Endothelial cell of umbilical vein (primary cell): ENCODE measurements around the gene MAS1L. TPM values are rescaled to one million over a fixed set of nuclear protein-coding genes. Genes with fewer than 3 reads are reported as not detected.

Source experiments
- BruUV-seq: library from RNA; stranded (reverse); fragments of 400-500 nt; replicated peaks from 2 replicates; lab custom pipeline; 2021; lab: Mats Ljungman, UMichigan
- CTCF ChIA-PET: fragments of 300-600, 350-600 bp; sonication (Branson Sonifier 250); formaldehyde crosslinking; loops from one replicate; lab custom pipeline; 2021; ENCODE audit warnings: antibody characterized with exemption, inconsistent platforms; lab: Charles Lee
- POLR2A ChIA-PET: fragments of 300-600, 350-600 bp; sonication (Branson Sonifier 250); formaldehyde crosslinking; loops from one replicate; lab custom pipeline; 2021; ENCODE audit warnings: antibody characterized with exemption, inconsistent platforms; lab: Charles Lee
- DNase-seq: peaks from one replicate; pipeline ENCODE4 v3.0.0-alpha.2; 2011; ENCODE audit warnings: low read depth, low spot score
- FAIRE-seq: peaks from 2 replicates; lab custom pipeline; 2011; peaks lifted over from hg19 to GRCh38; lab: Jason Lieb, UNC
- H2AFZ ChIP-seq: 2 replicates; pipeline ENCODE4 v1.6.0; 2012; ENCODE audit warnings: low read depth, low read length, control low read depth, inconsistent platforms
- H3K27ac ChIP-seq: 2 replicates; pipeline ENCODE4 v1.5.1; 2011; ENCODE audit warnings: low read depth, mild to moderate bottlenecking, control low read depth, low read length, moderate library complexity; ENCODE audit not compliant: insufficient read depth
- H3K27me3 ChIP-seq, 2 experiments: 2 replicates each; pipeline versions ENCODE4 v1.6.0 to v1.6.1; 2011; ENCODE audit warnings: low read length in 2 of 2, mixed read lengths in 1 of 2; ENCODE audit not compliant: control insufficient read depth in 2 of 2, insufficient read depth in 2 of 2
- H3K36me3 ChIP-seq, 2 experiments: 2 replicates in 1 of 2; 3 replicates in 1 of 2; pipeline ENCODE4 v1.5.1; 2011; ENCODE audit warnings: low read length in 2 of 2, mild to moderate bottlenecking in 1 of 2, moderate library complexity in 1 of 2; ENCODE audit not compliant: control insufficient read depth in 2 of 2, insufficient read depth in 2 of 2; ENCODE audit errors: extremely low read depth in 1 of 2
- H3K4me1 ChIP-seq: 3 replicates; pipeline ENCODE4 v1.5.1; 2011; ENCODE audit warnings: mild to moderate bottlenecking, low read length; ENCODE audit not compliant: control insufficient read depth, insufficient read depth; ENCODE audit errors: extremely low read depth
- H3K4me2 ChIP-seq: 2 replicates; pipeline ENCODE4 v1.6.1; 2011; ENCODE audit warnings: low read length, control low read depth, mixed read lengths; ENCODE audit not compliant: insufficient read depth
- H3K4me3 ChIP-seq, 3 experiments: fragments of 200-600 bp in 1 of 3; sonication (generic), shearing (Covaris generic) in 1 of 3; replicated peaks in 1 of 3; 2 replicates each; pipeline ENCODE4 v1.5.1; 2011 to 2016; ENCODE audit warnings: control low read depth in 3 of 3, low read length in 3 of 3, mild to moderate bottlenecking in 2 of 3, inconsistent platforms in 1 of 3, low read depth in 1 of 3, moderate library complexity in 1 of 3; ENCODE audit not compliant: insufficient read depth in 1 of 3
- H3K79me2 ChIP-seq: 2 replicates; pipeline ENCODE4 v1.6.0; 2012; ENCODE audit warnings: low read length, inconsistent platforms; ENCODE audit not compliant: control insufficient read depth, insufficient read depth
- H3K9ac ChIP-seq: replicated peaks from 2 replicates; pipeline ENCODE3; 2011; ENCODE audit warnings: low read length, control low read depth; ENCODE audit not compliant: insufficient read depth; ENCODE audit errors: extremely low read depth
- H3K9me1 ChIP-seq: replicated peaks from 3 replicates; pipeline ENCODE4 v1.6.0; 2011; ENCODE audit warnings: mild to moderate bottlenecking, low read length; ENCODE audit not compliant: control insufficient read depth, insufficient read depth; ENCODE audit errors: extremely low read depth
- H3K9me3 ChIP-seq: replicated peaks from 2 replicates; pipeline ENCODE4 v1.5.1; 2012; ENCODE audit warnings: low read length, inconsistent platforms; ENCODE audit not compliant: control insufficient read depth, insufficient read depth
- H4K20me1 ChIP-seq: replicated peaks from 2 replicates; pipeline ENCODE3; 2011; ENCODE audit warnings: mild to moderate bottlenecking, low read length; ENCODE audit not compliant: control insufficient read depth, insufficient read depth; ENCODE audit errors: extremely low read depth
- EZH2 ChIP-seq: IDR thresholded peaks from 2 replicates; pipeline ENCODE4 v1.6.1; 2012; ENCODE audit warnings: borderline replicate concordance, low read depth, mild to moderate bottlenecking, moderate library complexity, low read length, inconsistent platforms; ENCODE audit not compliant: severe bottlenecking
- FOS ChIP-seq: IDR thresholded peaks from 2 replicates; pipeline ENCODE4 v1.6.1; 2011; ENCODE audit warnings: mild to moderate bottlenecking, low read length, moderate library complexity, borderline replicate concordance; ENCODE audit not compliant: insufficient read depth
- GATA2 ChIP-seq: IDR thresholded peaks from 2 replicates; pipeline ENCODE4 v1.7.0; 2011; ENCODE audit warnings: low read depth, mild to moderate bottlenecking, moderate library complexity, mixed read lengths, low read length; ENCODE audit not compliant: insufficient read length, insufficient read depth
- JUN ChIP-seq: IDR thresholded peaks from 2 replicates; pipeline ENCODE4 v1.6.1; 2011; ENCODE audit warnings: borderline replicate concordance, low read depth; ENCODE audit not compliant: insufficient read length, insufficient read depth
- MYC ChIP-seq: IDR thresholded peaks from one replicate; pipeline ENCODE4 v1.6.1; 2011; ENCODE audit warnings: mild to moderate bottlenecking, low read depth, low read length
- POLR2A ChIP-seq: IDR thresholded peaks from 2 replicates; pipeline ENCODE4 v1.6.1; 2012; ENCODE audit warnings: low read depth, mild to moderate bottlenecking, control low read depth, low read length
- POLR2AphosphoS5 ChIP-seq: IDR thresholded peaks from 2 replicates; pipeline ENCODE4 v1.6.1; 2012; ENCODE audit warnings: low read depth, mild to moderate bottlenecking, control low read depth, low read length, moderate library complexity; ENCODE audit not compliant: insufficient read depth
- dilution Hi-C: fragments of 300-500 bp; cut with MboI; formaldehyde crosslinking; loops from one replicate; pipeline ENCODE4 v1.15.0; 2019; ENCODE audit warnings: low sequenced_read_pairs; ENCODE audit not compliant: extremely low pct_ligation_motif_present
- intact Hi-C: fragments of 100-400 bp; cut with micrococcal nuclease; formaldehyde crosslinking; loops from one replicate; pipeline ENCODE4 v1.10.0; 2022
- polyA plus RNA-seq, 4 experiments: library from polyadenylated mRNA; depleted of rRNA in 3 of 4; stranded (reverse) in 3 of 4; unstranded in 1 of 4; fragments of >200 nt; gene quantifications; 2 replicates each; pipeline versions ENCODE4 v1.2.1 to v1.2.3, GENCODE V29; 2011 to 2012; ENCODE audit warnings: missing spikeins in 1 of 4
- total RNA-seq: library from RNA; stranded (reverse); gene quantifications from 2 replicates; pipeline ENCODE4 v1.2.3, GENCODE V29; 2021
- TF ChIP-seq, protein P1 (sequence below), 2 donors: IDR thresholded peaks; 1 replicate in 1 of 2; 2 replicates in 1 of 2; pipeline ENCODE4 v1.5.1; 2011; ENCODE audit warnings: low read length in 2 of 2, mild to moderate bottlenecking in 2 of 2, moderate library complexity in 2 of 2, control low read depth in 1 of 2, inconsistent platforms in 1 of 2, low read depth in 1 of 2; ENCODE audit not compliant: insufficient read depth in 1 of 2; ENCODE audit errors: extremely low read depth in 1 of 2
- TF ChIP-seq, protein P2 (sequence below): IDR thresholded peaks from 2 replicates; pipeline ENCODE4 v1.6.1; 2011; ENCODE audit not compliant: insufficient read depth, insufficient read length

Gene MAS1L
- total and polyA plus RNA-seq, 2 donors (not counting 3 experiments of a cell fraction or from before 2014, with no cell fraction given), result not detected

DNA sequence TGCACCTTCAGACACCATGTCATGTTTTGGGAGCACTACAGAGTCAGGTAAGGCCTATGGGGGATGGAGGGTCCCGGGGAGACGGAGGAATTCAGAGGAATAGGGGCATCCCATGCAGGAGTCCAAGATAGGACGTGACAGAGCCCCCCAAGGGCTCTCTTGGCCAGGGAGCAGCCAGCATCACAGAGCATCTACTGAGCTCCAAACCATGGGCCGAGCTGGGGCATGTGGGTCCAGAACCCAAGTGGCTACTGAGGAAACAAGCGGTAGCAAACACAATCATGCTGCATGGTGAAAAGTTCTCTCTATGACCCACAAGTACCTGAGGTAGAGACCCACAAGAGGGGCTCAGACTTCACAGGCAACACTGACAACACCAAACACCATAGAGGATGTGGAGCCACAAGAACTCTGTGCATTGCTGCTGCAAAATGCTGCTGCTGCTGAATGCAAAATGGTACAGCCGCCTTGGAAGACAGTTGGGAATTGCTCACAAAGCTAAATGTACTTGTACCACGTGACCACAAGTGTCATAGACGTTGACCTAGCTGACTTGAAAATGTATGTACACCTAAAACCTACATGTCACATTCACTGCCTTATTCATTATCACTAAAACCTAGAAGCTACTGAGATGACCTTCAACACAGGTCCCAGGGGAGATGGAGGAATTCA, 33.4 kb upstream of the MAS1L start:
- DNase-seq (no peak), FAIRE-seq (no peak)
- H3K9me3 ChIP-seq, result no peaks in the 10 kb centered on the region
- no peaks in the 10 kb centered on the region for H3K9me1 ChIP-seq
- no peak overlapping the region for H3K27ac ChIP-seq
- no peak overlapping the region for H3K9ac ChIP-seq
- dilution Hi-C loops (no loop called here), intact Hi-C loops (no loop called here)
- no TSS peak for BruUV-seq
- H3K36me3 ChIP-seq, result no peaks in the 10 kb centered on the region
- POLR2A ChIA-PET, result no interaction called here
- H4K20me1 ChIP-seq, result no peaks in the 10 kb centered on the region
- no peak overlapping the region for H2AFZ ChIP-seq
- TF ChIP-seq POLR2A, result no peak
- TF ChIP-seq MYC, result no peak
- no peak for TF ChIP-seq POLR2AphosphoS5
- TF ChIP-seq, protein P1, sequence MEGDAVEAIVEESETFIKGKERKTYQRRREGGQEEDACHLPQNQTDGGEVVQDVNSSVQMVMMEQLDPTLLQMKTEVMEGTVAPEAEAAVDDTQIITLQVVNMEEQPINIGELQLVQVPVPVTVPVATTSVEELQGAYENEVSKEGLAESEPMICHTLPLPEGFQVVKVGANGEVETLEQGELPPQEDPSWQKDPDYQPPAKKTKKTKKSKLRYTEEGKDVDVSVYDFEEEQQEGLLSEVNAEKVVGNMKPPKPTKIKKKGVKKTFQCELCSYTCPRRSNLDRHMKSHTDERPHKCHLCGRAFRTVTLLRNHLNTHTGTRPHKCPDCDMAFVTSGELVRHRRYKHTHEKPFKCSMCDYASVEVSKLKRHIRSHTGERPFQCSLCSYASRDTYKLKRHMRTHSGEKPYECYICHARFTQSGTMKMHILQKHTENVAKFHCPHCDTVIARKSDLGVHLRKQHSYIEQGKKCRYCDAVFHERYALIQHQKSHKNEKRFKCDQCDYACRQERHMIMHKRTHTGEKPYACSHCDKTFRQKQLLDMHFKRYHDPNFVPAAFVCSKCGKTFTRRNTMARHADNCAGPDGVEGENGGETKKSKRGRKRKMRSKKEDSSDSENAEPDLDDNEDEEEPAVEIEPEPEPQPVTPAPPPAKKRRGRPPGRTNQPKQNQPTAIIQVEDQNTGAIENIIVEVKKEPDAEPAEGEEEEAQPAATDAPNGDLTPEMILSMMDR (IDR thresholded peaks at IDR 0.05; ENCODE audit: extremely low read depth in 1 of 2, insufficient read depth in 1 of 2, low read depth in 1 of 2, low read length in 2 of 2), result no peak
- TF ChIP-seq JUN, result no peak
- no peak for TF ChIP-seq EZH2
- TF ChIP-seq GATA2, result no peak
- no peak for TF ChIP-seq FOS
- TF ChIP-seq, protein P2, sequence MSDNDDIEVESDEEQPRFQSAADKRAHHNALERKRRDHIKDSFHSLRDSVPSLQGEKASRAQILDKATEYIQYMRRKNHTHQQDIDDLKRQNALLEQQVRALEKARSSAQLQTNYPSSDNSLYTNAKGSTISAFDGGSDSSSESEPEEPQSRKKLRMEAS, result no peak
- no peaks in the 10 kb centered on the region for H3K4me1 ChIP-seq
- no peaks in the 10 kb centered on the region for H3K79me2 ChIP-seq
- no peak overlapping the region for H3K4me2 ChIP-seq
- no peak overlapping the region for H3K4me3 ChIP-seq
- H3K27me3 ChIP-seq, result no peaks in the 10 kb centered on the region
- CTCF ChIA-PET, result no interaction called here
